Measurements from ENCODE around the gene ZNF236. TPM values are rescaled to one million over a fixed set of nuclear protein-coding genes. Genes with fewer than 3 reads are reported as not detected.

The ZNF236 gene
- total and polyA plus RNA-seq, 2 of the 8 experiments (the other 6 are each of a cell fraction or from before 2014, with no cell fraction given) = 6.7 to 14.5 TPM

GRCh38 chr18:76988827-76989646 lies 166.7 kb downstream of the ZNF236 start:
- FAIRE-seq = no peak
- H3K23ac ChIP-seq (ENCODE audit: insufficient read length) = no peak overlapping the region
- H3K79me1 ChIP-seq (ENCODE audit: low read depth, low read length) = no peaks in the 10 kb centered on the region
- H3K9me3 ChIP-seq (ENCODE audit: insufficient read depth in 2 of 2, low read depth in 1 of 2, low read length in 1 of 2) = no peaks in the 10 kb centered on the region
- H2BK20ac ChIP-seq (ENCODE audit: low read length) = no peak overlapping the region
- H4K8ac ChIP-seq (ENCODE audit: extremely low read depth, insufficient read depth, low read length) = no peak overlapping the region
- no peak overlapping the region for H3K9ac ChIP-seq (replicated peaks in 1 of 4; ENCODE audit: extremely low read depth in 1 of 4, low read depth in 3 of 4, low read length in 3 of 4)
- no peak overlapping the region for H3K4ac ChIP-seq (replicated peaks; ENCODE audit: insufficient read length, low read depth, low read length)
- WGBS, 2 experiments (ENCODE audit: extremely low coverage in 1 of 2, insufficient coverage in 1 of 2, insufficient read length in 1 of 2, insufficient replicate concordance in 2 of 2, low coverage in 1 of 2, low lambda C conversion rate in 2 of 2, missing lambda C conversion rate in 1 of 2) = 92% methylated on average over 29 of the region's 29 CpGs; no CpG with 5 or more reads in 1 of the 2 experiments
- no peak overlapping the region for H2AFZ ChIP-seq (ENCODE audit: low read length)
- no peak overlapping the region for H3K18ac ChIP-seq (ENCODE audit: extremely low read depth, low read length)
- no peak overlapping the region for H4K91ac ChIP-seq (replicated peaks; ENCODE audit: insufficient read length, low read length)
- H3K4me3 ChIP-seq (ENCODE audit: extremely low read depth in 1 of 4, insufficient read depth in 2 of 4, low read depth in 3 of 4, low read length in 4 of 4) = no peak overlapping the region
- POLR2A ChIA-PET (ENCODE audit: partially characterized antibody) = no interaction called here
- no peak overlapping the region for H3K4me2 ChIP-seq (ENCODE audit: insufficient read depth in 1 of 2, low read depth in 2 of 2, low read length in 2 of 2)
- no peaks in the 10 kb centered on the region for H4K20me1 ChIP-seq (replicated peaks in 1 of 2; ENCODE audit: control insufficient read depth in 1 of 2, insufficient read depth in 2 of 2, low read length in 2 of 2)
- H3K36me3 ChIP-seq (ENCODE audit: control insufficient read depth in 2 of 4, insufficient read depth in 4 of 4, low read length in 3 of 4) = no peaks in the 10 kb centered on the region
- no peak overlapping the region for H3K14ac ChIP-seq (ENCODE audit: insufficient read length)
- no peak overlapping the region for H2BK15ac ChIP-seq (ENCODE audit: low read length)
- peak in 1 of 2 experiments; percentile 42 for DNase-seq (ENCODE audit: low read depth in 1 of 2, low spot score in 2 of 2)
- H3K4me1 ChIP-seq (replicated peaks in 1 of 4; ENCODE audit: control insufficient read depth in 3 of 4, insufficient read depth in 4 of 4, low read length in 3 of 4) = peaks cover 0 to 9% (median 6%) of the 10 kb centered on the region in 4 experiments; a peak in 5 of 7 replicates
- H3K79me2 ChIP-seq (ENCODE audit: control insufficient read depth in 1 of 2, insufficient read depth in 2 of 2, low read length in 2 of 2) = no peaks in the 10 kb centered on the region
- no peak overlapping the region for H2AK5ac ChIP-seq (ENCODE audit: low read depth, low read length)
- no peak overlapping the region for H4K5ac ChIP-seq (ENCODE audit: insufficient read length, low read depth, low read length)
- no peaks in the 10 kb centered on the region for H3K23me2 ChIP-seq (ENCODE audit: low read depth, low read length)
- no peak overlapping the region for H3K56ac ChIP-seq (replicated peaks; ENCODE audit: insufficient read length, low read depth, low read length)
- H2BK12ac ChIP-seq (ENCODE audit: low read depth, low read length) = no peak overlapping the region
- H2BK120ac ChIP-seq (replicated peaks; ENCODE audit: low read depth, low read length) = no peak overlapping the region
- no peak overlapping the region for H3K27ac ChIP-seq (ENCODE audit: low read depth, low read length)
- H2BK5ac ChIP-seq (ENCODE audit: low read depth, low read length) = no peak overlapping the region
- no peaks in the 10 kb centered on the region for H3K27me3 ChIP-seq (replicated peaks in 1 of 4; ENCODE audit: control insufficient read depth in 3 of 4, extremely low read depth in 1 of 4, insufficient read depth in 3 of 4, low read length in 3 of 4)
- CTCF ChIA-PET (ENCODE audit: partially characterized antibody) = interaction anchor here (1.1 to 2.3 kb wide), 4 partner anchors 11 to 713 kb away, joined by 3 to 19 read pairs (median 4); no protein-coding TSS in a partner anchor
- no peak for TF ChIP-seq MAX (IDR thresholded peaks at IDR 0.05)
- TF ChIP-seq SP2 (IDR thresholded peaks at IDR 0.05; ENCODE audit: low read length) = no peak
- TF ChIP-seq HDAC6 (IDR thresholded peaks at IDR 0.05; ENCODE audit: low read depth, low read length) = no peak
- TF ChIP-seq EP300 (IDR thresholded peaks at IDR 0.05; ENCODE audit: borderline replicate concordance in 1 of 2, low read depth in 2 of 2, low read length in 2 of 2) = no peak
- TF ChIP-seq E2F6 (IDR thresholded peaks at IDR 0.05) = no peak
- TF ChIP-seq EZH2 (IDR thresholded peaks at IDR 0.05; ENCODE audit: low read depth, low read length, severe bottlenecking) = no peak
- no peak for TF ChIP-seq NRF1 (IDR thresholded peaks at IDR 0.05; ENCODE audit: low read depth, low read length)
- no peak for TF ChIP-seq RXRA (IDR thresholded peaks at IDR 0.05; ENCODE audit: insufficient read depth, low read depth, low read length)
- TF ChIP-seq KDM5A (IDR thresholded peaks at IDR 0.05; ENCODE audit: low read length) = no peak
- no peak for TF ChIP-seq SIX5 (IDR thresholded peaks at IDR 0.05; ENCODE audit: low read depth, low read length)
- TF ChIP-seq PHF8 (conservative IDR thresholded peaks at IDR 0.05; ENCODE audit: low read depth, low read length) = no peak

Data from H1 (cell line).